ENCODE measurements around the gene GPR18. TPM values are rescaled to one million over a fixed set of nuclear protein-coding genes. Genes with fewer than 3 reads are reported as not detected.
"Not testable (repeated sequence)": the region's sequence is repeated elsewhere in the genome, so short reads cannot be mapped to it uniquely, and the experiment has no call there.

Gene GPR18
- total RNA-seq, 1 donor from 2014 or later = not detected

DNA sequence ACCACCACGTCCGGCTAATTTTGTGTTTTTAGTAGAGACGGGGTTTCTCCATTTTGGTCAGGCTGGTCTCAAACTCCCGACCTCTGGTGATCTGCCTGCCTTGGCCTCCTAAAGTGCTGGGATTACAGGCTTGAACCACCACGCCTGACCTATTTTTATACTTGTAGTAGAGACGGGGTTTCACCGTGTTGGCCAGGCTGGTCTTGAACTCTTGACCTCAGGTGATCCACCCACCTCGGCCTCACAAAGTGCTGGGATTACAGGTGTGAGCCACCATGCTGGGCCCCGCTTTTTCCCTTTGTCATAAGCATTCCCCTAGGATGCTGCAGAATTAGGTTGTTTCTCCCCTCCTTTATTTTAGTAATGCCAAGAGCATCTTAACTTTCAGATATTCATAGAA is 47.6 kb downstream of the GPR18 start:
- not testable (repeated sequence) for DNase-seq (ENCODE audit: low read depth, low spot score)

DNA sequence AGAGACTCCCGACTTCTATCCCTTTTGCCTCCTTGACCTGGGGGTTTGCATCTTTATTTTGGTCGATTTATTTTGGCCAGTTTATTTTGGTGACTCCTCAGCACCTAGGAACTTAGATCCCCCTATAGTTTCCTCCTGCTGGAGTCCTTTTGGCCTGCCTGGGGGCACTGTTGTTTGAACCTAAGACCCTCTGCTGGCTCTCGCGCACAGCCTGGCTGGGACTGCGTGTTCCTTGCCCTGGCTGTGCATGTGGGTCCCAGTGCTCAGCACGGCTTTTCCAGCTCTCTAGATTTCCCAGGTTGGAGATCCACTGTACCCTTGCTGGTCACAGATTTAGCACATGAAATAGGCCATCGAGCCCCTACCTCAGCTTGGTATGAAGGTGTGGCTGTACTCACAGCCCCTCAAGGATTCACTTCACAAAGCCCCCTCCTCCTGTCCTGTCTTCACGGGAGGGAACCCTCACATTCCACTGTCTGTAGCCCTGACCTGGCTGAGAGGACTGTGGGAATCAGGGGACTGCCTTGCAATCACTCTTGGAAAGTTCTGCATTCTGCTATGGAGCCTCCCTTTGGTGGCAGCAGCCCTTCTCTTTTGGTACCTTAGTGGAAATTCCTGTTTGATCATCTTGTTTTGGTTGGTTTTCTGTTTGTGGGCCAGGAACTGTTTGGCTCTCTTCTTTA is 49.2 kb downstream of the GPR18 start:
- DNase-seq (ENCODE audit: low read depth, low spot score) = no peak

DNA sequence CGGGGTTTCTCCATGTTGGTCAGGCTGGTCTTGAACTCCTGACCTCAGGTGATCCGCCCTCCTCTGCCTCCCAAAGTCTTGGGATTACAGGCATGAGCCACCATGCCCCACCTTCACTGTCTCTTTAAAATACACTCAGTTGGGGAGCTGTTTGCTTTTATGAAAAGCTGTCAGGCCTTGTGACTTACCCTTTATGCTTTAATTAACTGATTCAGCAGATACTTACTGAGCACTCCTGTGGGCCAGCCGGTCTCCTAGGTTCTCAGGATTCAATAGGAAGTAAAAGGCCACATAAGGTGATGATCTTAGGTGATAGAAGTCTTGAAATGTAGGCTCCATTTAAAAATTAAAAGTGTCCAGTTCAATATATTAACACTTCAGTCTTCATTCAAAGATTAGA is 50.0 kb downstream of the GPR18 start:
- DNase-seq (ENCODE audit: low read depth, low spot score) = no peak

DNA sequence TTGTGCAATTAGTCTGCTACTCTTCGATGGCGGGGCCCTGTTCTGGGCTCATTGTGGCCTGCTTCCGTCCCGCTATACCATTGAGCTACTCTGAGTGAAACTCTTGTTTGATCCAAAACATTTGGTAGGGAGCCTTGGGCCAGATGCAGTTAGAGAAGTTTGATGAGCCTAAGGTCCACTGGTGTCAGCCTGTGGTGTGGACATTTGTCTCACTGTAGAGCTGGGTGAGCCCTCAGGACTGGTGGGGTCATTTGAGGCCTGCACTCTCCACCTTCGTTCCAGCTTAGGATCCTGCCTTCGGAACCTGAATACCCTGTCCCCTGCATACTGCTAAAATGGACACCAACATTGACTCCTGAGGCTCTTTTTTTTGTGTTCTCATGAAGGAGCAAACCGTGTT is 50.7 kb downstream of the GPR18 start:
- DNase-seq (ENCODE audit: low read depth, low spot score) = no peak

DNA sequence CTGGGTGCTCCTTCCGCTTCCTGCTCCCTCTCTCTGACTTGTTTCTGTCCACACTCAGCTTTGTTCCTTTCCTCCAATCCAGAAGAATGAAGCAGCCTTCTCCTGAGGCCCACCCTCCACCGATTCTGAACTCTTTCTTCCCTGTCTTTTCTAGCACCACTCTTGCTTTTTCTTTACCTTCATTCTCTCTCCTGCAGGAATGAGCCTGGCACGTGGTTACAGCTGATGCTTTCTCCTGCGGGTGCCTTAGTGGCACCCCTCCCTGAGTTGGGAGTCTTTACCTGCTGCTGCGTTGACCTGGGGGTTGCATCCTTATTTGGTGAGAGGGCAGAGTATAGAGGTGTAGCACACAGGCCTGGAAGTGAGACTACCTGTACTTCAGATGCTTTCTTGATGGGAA is 51.3 kb downstream of the GPR18 start:
- no peak for DNase-seq (ENCODE audit: low read depth, low spot score)

GRCh38 chr13:99206226-99206625 is 52.0 kb downstream of the GPR18 start:
- DNase-seq (ENCODE audit: low read depth, low spot score) = no peak

GRCh38 chr13:99205621-99206220 is 52.5 kb downstream of the GPR18 start:
- DNase-seq (ENCODE audit: low read depth, low spot score) = no peak

Other genes with a start within 250 kb of the GPR18 start
- 33.8 and 34.7 TPM in 2 replicates for gene UBAC2, start 57.5 kb downstream of the GPR18 start, total RNA-seq
- gene GPR183, start 49.0 kb upstream of the GPR18 start, total RNA-seq = not detected in 2 replicates
- 104 and 138 TPM in 2 replicates for gene TM9SF2, start 243.1 kb upstream of the GPR18 start, total RNA-seq

All from pulmonary artery endothelial cell (primary cell).